GM10266 (cell line): ENCODE results near the gene CASK.

Source experiments
- DNase-seq: peaks from one replicate; pipeline ENCODE4 v3.0.0; 2012; ENCODE audit errors: extremely low spot score
- CTCF ChIP-seq: IDR thresholded peaks from 2 replicates; pipeline ENCODE4 v1.5.1; 2012; ENCODE audit warnings: mild to moderate bottlenecking, low read depth; ENCODE audit not compliant: control insufficient read depth, insufficient read depth; ENCODE audit errors: missing control alignments

CASK gene

GRCh38 chrX:41846714-41847113 lies 76.6 kb downstream of the CASK start:
- no peak for TF ChIP-seq CTCF
- DNase-seq: no peak

- no peak for TF ChIP-seq CTCF
- DNase-seq: no peak
Observed at GRCh38 chrX:41837270-41837944, 85.9 kb downstream of the CASK start.

- DNase-seq: no peak
- no peak for TF ChIP-seq CTCF
Observed at GRCh38 chrX:41828826-41829225, 94.5 kb downstream of the CASK start.

- no peak for DNase-seq
- TF ChIP-seq CTCF: no peak
Observed at GRCh38 chrX:41827886-41828285, 95.5 kb downstream of the CASK start.

GRCh38 chrX:41825796-41826195 lies 97.6 kb downstream of the CASK start:
- DNase-seq: no peak
- TF ChIP-seq CTCF: no peak

- TF ChIP-seq CTCF: no peak
- DNase-seq: no peak
Observed at GRCh38 chrX:41824551-41824950, 98.8 kb downstream of the CASK start.

- no peak for DNase-seq
- no peak for TF ChIP-seq CTCF
Observed at GRCh38 chrX:41823402-41823801, 100.0 kb downstream of the CASK start.
